HT-29 (cell line): ENCODE results near the gene FBXO36. TPM values are rescaled to one million over a fixed set of nuclear protein-coding genes. Genes with fewer than 3 reads are reported as not detected.
"Not testable (repeated sequence)": the region's sequence is repeated elsewhere in the genome, so short reads cannot be mapped to it uniquely, and the experiment has no call there.

ENCODE experiments used
- DNase-seq: peaks from one replicate; pipeline ENCODE4 v3.0.0-alpha.2; 2015; ENCODE audit warnings: low spot score
- total RNA-seq: library from RNA; depleted of rRNA; stranded (reverse); fragments of >200 nt; shearing (Covaris generic); gene quantifications from 2 replicates; pipeline ENCODE4 v1.2.3, GENCODE V29; 2014; rRNA removed

FBXO36 gene, protein sequence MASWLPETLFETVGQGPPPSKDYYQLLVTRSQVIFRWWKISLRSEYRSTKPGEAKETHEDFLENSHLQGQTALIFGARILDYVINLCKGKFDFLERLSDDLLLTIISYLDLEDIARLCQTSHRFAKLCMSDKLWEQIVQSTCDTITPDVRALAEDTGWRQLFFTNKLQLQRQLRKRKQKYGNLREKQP
- total RNA-seq, result 0.48 and 0.81 TPM in 2 replicates

GRCh38 chr2:229922449-229923386, at the start of gene FBXO36:
FBXO36 (plus strand) TSS chr2:229922503; CDS start chr2:229922514, 11 bp downstream.
- DNase-seq, result no peak

DNA sequence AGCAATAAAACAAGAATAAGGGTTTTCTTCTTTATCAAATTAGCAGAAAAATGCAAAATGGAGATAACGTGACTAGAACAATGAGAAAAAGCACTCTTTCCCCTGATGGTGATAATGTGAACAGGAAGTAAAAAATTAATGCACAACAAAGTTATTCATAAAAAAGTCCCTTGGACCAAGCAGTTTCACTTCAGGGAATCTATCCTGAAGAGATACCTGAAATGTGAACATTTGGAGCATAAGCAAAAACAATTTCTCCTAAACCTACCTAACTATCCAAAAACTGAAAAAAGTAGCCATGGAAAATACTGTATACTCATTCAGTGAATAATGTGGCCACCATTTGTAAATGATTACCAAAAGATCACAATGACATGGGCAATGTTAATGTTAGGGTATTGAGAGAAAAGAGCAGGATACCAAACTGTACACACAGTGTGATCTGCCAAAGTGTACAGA, 49.2 kb upstream of the FBXO36 start:
- no peak for DNase-seq

- no peak for DNase-seq
Observed at GRCh38 chr2:229874647-229875046, 47.7 kb upstream of the FBXO36 start.

GRCh38 chr2:229875549-229875948, 46.8 kb upstream of the FBXO36 start:
- DNase-seq, result no peak

DNA sequence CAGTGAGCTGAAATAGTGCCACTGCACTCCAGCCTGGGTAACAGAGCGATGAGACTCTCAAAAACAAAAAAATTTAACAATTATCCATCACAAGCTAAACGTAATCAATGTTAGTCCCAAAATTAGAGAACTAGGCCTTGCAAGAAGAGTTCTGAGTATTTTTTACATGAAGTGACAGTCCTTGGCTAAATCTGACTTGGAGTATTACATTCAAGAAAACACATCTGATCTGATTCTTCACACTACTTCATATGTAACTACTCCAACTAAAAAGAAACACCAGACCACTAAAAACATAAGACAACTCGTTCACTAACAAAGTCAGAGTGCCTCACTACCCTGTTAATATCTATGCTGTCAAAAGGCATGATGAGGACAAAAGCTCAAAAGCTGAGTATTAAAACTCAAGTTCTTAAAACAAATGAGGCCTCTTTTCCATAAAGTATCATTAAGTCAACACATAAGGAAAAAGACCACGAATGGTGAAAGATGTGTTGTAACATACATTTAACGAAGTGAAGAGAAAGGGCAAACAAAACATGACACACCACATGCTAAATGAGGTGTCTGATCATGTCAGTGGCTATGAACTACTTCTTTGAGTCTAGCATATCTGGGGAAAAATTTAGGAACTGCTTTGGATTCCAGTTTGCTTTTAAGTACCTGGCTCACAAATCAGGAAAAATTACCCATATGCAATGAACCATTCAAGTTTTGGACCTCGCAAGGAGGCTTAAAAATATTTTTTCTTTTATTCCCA, 42.9 kb upstream of the FBXO36 start:
- DNase-seq, result no peak

DNA sequence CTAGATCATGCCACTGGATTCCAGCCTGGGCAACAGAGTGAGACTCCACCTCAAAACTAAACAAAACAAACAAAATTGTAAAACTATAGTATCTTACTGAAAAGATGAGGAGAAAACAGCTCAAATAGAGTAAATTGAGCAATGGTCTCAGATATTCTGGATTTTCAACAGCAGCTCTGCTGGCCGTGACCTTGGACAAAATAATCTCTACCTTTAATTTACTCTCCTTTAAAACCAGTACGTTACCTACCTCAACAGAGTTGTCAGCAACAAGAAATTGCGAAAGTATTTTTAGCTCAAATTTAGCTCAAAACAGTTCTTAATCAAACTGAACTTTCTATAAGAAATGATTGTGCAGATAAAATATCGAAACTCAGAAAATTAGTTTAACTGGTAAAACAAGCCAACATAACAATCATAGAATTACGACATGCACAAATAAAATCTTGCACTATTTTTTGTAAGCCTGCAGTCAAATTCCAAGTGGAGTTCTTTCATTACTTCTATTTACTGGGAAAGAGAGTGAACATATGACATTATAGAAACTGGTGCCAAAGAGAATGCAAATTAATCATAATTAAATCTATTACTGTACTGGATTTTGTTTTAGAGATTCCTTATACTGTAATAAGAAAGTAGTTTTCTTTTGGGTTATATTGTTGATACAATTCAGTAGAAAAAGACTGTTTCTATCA, 41.3 kb upstream of the FBXO36 start:
- no peak for DNase-seq

DNA sequence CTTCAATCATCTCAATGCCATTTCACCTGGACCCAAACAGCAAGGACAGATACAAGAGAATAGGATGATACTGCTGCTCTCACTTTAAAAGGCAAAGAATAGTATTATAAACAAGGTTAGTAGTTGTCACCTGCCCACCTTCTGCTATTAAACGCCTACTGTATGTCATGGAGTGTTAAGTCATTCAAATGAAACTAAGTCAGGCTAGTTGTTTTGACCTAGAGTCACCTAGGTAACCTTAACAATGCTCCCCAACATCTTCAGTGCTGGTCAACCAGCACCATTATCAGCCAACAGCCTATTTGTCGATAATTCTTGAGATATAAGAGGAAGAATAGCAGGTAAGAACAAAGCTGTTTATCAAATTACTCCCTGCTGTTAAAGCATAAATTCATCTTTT, 39.7 kb upstream of the FBXO36 start:
- DNase-seq, result no peak

GRCh38 chr2:229884775-229885699, 37.3 kb upstream of the FBXO36 start:
- DNase-seq, result no peak

GRCh38 chr2:229887441-229887840, 34.9 kb upstream of the FBXO36 start:
- no peak for DNase-seq

- DNase-seq, result no peak
Observed at GRCh38 chr2:229888031-229888430, 34.3 kb upstream of the FBXO36 start.

GRCh38 chr2:229889023-229889422, 33.3 kb upstream of the FBXO36 start:
- DNase-seq, result no peak

DNA sequence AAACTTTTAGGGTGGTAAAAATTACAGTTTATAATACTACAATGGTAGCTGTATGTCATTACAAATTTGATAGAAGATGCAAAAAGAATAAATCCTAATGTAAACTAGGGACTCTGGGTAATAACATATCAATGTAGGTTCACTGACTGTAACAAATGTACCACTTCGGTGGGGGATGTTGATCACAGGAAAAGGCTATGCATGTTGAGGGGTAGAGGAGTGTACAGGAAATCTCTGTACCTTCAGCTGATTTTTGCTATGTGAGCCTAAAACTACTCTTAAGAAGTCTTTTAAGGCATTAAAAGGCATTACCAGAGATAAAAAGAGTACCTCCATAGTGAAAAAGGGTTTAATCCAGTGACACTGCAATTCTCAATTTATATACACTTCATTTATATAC, 25.4 kb upstream of the FBXO36 start:
- no peak for DNase-seq

- DNase-seq, result no peak
Observed at GRCh38 chr2:229899604-229900003, 22.7 kb upstream of the FBXO36 start.

DNA sequence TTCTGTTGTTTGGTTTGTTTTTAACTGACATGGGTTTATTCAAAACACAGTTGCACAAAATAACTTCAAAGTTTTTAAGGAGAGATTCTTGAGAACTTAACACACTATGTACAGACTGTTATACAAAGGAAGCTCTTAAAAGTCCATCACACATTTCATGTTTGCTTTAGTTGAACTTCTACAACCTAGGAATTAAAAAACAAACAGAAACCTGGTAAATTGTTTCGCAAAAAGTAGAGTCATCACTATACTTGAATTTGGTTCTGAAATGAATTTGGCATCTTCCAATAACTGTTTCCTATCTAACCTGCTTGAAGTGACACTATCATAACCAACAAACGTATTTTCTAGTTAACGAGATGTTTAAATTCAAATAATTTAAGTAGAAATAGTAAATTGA, 22.3 kb upstream of the FBXO36 start:
- DNase-seq, result no peak

DNA sequence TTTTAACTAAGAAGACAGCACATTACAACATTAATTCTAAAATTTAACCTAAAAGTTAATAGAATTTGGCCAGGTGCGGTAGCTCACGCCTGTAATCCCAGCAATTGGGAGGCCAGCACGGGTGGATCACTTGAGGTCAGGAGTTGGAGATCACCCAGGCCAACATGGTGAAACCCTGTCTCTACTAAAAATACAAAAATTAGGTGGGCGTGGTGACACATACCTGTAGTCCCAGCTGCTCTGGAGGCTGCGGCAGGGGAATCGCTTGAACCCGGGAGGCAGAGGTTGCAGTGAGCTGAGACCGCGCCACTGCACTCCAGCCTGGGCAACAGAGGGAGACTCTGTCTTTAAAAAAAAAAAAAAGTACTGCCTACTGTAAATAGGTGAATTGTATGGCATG, 21.8 kb upstream of the FBXO36 start:
- DNase-seq, result not testable (repeated sequence)

- DNase-seq, result peak; percentile 19
Observed at GRCh38 chr2:229901819-229902218, 20.5 kb upstream of the FBXO36 start.

DNA sequence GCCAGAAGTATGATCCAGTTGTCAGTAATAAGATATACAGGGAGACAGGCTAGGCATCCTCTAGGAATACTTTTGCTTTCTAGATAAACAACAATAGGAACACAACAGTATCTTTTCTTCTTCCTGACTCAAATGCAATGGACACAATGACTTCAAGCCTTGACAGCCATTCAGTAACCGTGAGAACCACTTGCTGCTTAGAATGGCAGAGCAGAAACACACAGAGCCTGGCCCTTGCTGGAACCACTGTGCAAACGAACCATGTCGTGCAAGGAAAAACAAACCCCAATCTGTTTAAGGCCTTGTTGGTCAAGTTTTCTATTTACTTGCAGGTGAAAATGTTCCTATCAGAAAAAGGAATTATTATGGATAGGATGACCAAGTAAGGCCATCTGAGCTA, 19.3 kb upstream of the FBXO36 start:
- no peak for DNase-seq

DNA sequence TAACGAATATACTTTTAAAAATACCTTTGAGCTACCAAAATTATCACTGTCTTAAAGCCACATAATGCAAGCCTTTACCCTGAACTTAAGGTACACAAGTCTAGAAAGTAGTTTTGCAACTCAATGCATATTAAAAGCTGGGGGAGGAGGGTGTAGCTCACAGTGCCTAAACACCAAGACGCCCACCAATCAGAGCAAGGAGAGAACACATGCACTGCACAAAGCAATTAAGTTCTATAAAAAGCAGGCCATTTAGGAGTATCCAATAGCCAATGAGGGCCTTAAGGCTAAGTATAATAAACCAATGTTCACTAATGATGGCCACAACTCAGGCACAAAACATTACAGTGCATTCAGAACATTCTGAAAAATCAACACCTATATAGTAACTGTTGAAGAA, 16.7 kb upstream of the FBXO36 start:
- DNase-seq, result no peak

GRCh38 chr2:229909090-229909489, 13.2 kb upstream of the FBXO36 start:
- DNase-seq, result no peak

GRCh38 chr2:229910147-229910831, 12.0 kb upstream of the FBXO36 start:
- DNase-seq, result no peak
